DND-41 (cell line): ENCODE data around the gene CDKN1C.

Experiments used
- ATAC-seq: fragments of 200-7000 bp; cut with Tn5 transposase; 3 replicates; pipeline ENCODE4 v1.9.1; 2021; ENCODE audit warnings: low read depth; ENCODE audit not compliant: insufficient read depth
- DNase-seq: peaks from one replicate; pipeline ENCODE4 v3.0.0-alpha.2; 2020
- H2AFZ ChIP-seq: 2 replicates; pipeline ENCODE4 v1.6.0; 2012; ENCODE audit warnings: low read depth, low read length
- H3K27ac ChIP-seq: 2 replicates; pipeline ENCODE4 v1.5.1; 2012; ENCODE audit warnings: low read length, inconsistent platforms
- H3K27me3 ChIP-seq: fragments of 200-600 bp; sonication (generic); 2 replicates; pipeline ENCODE4 v1.6.0; 2012; ENCODE audit warnings: low read length, mild to moderate bottlenecking, inconsistent platforms; ENCODE audit not compliant: insufficient read depth, poor library complexity
- H3K36me3 ChIP-seq: 2 replicates; pipeline ENCODE4 v1.5.1; 2012; ENCODE audit warnings: low read length, inconsistent platforms; ENCODE audit not compliant: insufficient read depth
- H3K4me1 ChIP-seq: 2 replicates; pipeline ENCODE4 v1.5.1; 2012; ENCODE audit warnings: mild to moderate bottlenecking, low read length; ENCODE audit not compliant: insufficient read depth
- H3K4me2 ChIP-seq: 2 replicates; pipeline ENCODE4 v1.6.0; 2012; ENCODE audit warnings: mild to moderate bottlenecking, moderate library complexity, low read length, inconsistent platforms; ENCODE audit not compliant: insufficient read depth
- H3K4me3 ChIP-seq, 2 experiments: fragments of 200-600 bp in 1 of 2; shearing (Covaris generic) in 1 of 2; 2 replicates each; pipeline ENCODE4 v1.5.1; 2012 to 2016; ENCODE audit warnings: inconsistent platforms in 2 of 2, low read length in 2 of 2, mild to moderate bottlenecking in 2 of 2, low read depth in 1 of 2, moderate library complexity in 1 of 2
- H3K79me2 ChIP-seq: 2 replicates; pipeline ENCODE4 v1.6.0; 2012; ENCODE audit warnings: low read length, inconsistent platforms; ENCODE audit not compliant: insufficient read depth
- H3K9ac ChIP-seq: 2 replicates; pipeline ENCODE4 v1.6.0; 2012; ENCODE audit warnings: low read depth, mild to moderate bottlenecking, inconsistent platforms, low read length, moderate library complexity
- H3K9me3 ChIP-seq: 2 replicates; pipeline ENCODE4 v1.5.1; 2012; ENCODE audit warnings: low read length, moderate library complexity, mild to moderate bottlenecking, inconsistent platforms; ENCODE audit not compliant: insufficient read depth, severe bottlenecking
- H4K20me1 ChIP-seq: 2 replicates; pipeline ENCODE4 v1.6.0; 2012; ENCODE audit warnings: low read length; ENCODE audit not compliant: insufficient read depth
- EZH2 ChIP-seq: IDR thresholded peaks from 3 replicates; pipeline ENCODE4 v1.6.1; 2012; ENCODE audit warnings: borderline replicate concordance, low read depth, mild to moderate bottlenecking, moderate library complexity, low read length, inconsistent platforms; ENCODE audit not compliant: severe bottlenecking
- TF ChIP-seq, protein P1 (sequence below): IDR thresholded peaks from 2 replicates; pipeline ENCODE4 v1.5.1; 2012; ENCODE audit warnings: borderline replicate concordance, low read length, moderate library complexity, mild to moderate bottlenecking; ENCODE audit not compliant: poor library complexity, severe bottlenecking; ENCODE audit errors: extremely low read depth

The CDKN1C gene

DNA sequence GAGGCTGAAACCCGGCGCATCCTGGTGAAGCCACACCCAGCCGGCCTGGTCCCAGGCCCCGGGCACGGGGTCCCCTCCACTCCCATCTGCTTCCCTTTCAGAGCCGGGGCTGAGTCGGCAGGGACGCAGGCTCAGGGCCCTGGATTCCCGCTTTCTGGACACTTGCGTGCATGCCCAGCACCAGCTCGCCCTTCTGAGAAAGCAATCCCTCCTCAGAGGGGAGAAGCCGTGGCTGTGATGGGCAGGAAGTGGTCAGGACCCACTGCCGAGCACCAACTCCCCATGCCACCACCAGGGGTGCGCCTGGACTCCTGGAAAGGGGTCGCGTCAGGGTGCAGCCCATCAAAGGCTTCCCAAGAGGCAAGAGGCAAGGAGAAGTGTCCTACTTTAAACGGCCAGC is 15.1 kb downstream of the CDKN1C start:
- Histone ChIP-seq H4K20me1 (no peaks in the 10 kb centered on the region), H3K27me3 (no peaks in the 10 kb centered on the region), H3K4me1 (no peaks in the 10 kb centered on the region), H3K27ac (no peak overlapping the region), H3K4me3 (no peak overlapping the region), H3K79me2 (no peaks in the 10 kb centered on the region), H3K9ac (no peak overlapping the region), H3K9me3 (no peaks in the 10 kb centered on the region), H3K4me2 (no peak overlapping the region), H3K36me3 (no peaks in the 10 kb centered on the region), H2AFZ (no peak overlapping the region)
- TF ChIP-seq, protein P1, sequence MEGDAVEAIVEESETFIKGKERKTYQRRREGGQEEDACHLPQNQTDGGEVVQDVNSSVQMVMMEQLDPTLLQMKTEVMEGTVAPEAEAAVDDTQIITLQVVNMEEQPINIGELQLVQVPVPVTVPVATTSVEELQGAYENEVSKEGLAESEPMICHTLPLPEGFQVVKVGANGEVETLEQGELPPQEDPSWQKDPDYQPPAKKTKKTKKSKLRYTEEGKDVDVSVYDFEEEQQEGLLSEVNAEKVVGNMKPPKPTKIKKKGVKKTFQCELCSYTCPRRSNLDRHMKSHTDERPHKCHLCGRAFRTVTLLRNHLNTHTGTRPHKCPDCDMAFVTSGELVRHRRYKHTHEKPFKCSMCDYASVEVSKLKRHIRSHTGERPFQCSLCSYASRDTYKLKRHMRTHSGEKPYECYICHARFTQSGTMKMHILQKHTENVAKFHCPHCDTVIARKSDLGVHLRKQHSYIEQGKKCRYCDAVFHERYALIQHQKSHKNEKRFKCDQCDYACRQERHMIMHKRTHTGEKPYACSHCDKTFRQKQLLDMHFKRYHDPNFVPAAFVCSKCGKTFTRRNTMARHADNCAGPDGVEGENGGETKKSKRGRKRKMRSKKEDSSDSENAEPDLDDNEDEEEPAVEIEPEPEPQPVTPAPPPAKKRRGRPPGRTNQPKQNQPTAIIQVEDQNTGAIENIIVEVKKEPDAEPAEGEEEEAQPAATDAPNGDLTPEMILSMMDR = peak; percentile 30
- no peak for TF ChIP-seq EZH2
- ATAC-seq = peak; percentile 44; the same call in 1 of the 3 replicates
- DNase-seq = no peak

DNA sequence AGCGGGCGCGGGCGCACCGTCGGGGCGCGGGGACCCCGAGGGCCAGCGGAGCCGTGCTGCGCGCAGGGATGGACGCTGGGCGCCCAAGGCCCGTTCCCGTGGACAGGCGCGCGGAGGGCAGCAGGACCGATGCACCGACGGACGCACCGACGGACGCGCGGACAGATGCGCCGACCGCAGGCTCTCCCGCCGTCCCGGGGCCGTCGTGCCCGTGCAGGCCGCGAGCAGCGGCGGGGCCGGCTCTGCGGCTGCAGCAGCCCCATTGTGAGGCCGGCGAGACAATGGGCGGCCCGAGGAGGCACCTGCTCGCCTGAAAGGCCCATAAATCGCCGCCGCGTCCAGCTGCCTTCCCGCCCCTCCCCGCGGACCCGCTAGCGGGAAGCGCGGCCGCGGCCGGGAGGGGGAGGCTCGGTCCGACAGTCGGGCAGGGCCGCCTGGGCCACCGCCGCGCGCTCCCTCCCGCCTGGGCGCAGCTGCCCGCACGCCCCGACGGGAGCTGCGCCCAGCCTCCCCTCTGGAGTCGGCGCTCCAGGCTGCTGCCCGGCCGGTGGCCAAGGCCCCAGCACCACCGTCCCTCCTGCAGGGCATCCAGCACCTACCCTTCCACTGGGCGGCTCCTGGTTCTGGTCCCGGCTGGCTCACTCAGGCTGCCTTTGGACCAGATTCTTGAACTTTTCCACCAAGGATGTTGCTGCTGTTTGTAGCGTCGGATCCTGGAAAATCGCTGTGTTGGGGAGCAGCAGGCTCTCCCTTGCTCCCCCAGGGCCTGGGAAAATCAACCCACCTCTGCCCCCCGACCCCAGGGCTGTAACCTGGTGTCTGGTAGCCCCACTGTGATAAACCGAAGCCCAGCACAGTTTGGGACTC is 15.8 kb downstream of the CDKN1C start:
- no peak overlapping the region for H3K4me3 ChIP-seq
- no peak for TF ChIP-seq EZH2
- TF ChIP-seq, protein P1 = no peak
- ATAC-seq (no peak), DNase-seq (no peak)
- no peaks in the 10 kb centered on the region for H3K79me2 ChIP-seq
- no peaks in the 10 kb centered on the region for H3K27me3 ChIP-seq
- H3K4me1 ChIP-seq = no peaks in the 10 kb centered on the region
- no peaks in the 10 kb centered on the region for H3K36me3 ChIP-seq
- H3K4me2 ChIP-seq = no peak overlapping the region
- H2AFZ ChIP-seq = no peak overlapping the region
- H3K9me3 ChIP-seq = no peaks in the 10 kb centered on the region
- no peak overlapping the region for H3K9ac ChIP-seq
- H4K20me1 ChIP-seq = no peaks in the 10 kb centered on the region
- no peak overlapping the region for H3K27ac ChIP-seq

DNA sequence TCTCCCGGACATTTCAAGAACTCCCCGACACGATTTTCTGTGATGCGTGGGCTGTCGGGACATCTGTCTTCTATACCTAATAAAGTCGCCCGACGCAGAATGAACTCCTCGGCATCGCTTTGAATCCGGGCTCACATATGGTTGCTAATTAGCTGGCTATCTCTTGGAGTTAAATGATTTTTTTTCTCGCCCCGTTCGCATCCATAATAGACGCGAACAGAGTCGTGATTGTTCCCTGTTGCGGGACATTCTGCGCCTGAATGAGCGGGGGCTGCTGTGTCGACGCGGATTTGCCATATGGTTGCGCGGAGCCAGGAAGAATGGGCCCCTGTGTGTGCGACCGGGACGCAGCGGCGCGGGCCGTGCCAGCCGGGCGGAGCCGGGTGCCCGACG is 16.4 kb downstream of the CDKN1C start:
- Histone ChIP-seq H4K20me1 (no peaks in the 10 kb centered on the region), H3K4me2 (no peak overlapping the region), H3K79me2 (no peaks in the 10 kb centered on the region), H2AFZ (no peak overlapping the region), H3K9me3 (no peaks in the 10 kb centered on the region), H3K4me1 (no peaks in the 10 kb centered on the region), H3K9ac (no peak overlapping the region), H3K36me3 (no peaks in the 10 kb centered on the region), H3K27ac (no peak overlapping the region), H3K27me3 (no peaks in the 10 kb centered on the region), H3K4me3 (no peak overlapping the region)
- DNase-seq = no peak
- ATAC-seq = no peak
- TF ChIP-seq, protein P1 = no peak
- no peak for TF ChIP-seq EZH2
